Measurements from ENCODE around the gene ZC3H12C. TPM values are rescaled to one million over a fixed set of nuclear protein-coding genes. Genes with fewer than 3 reads are reported as not detected.

ZC3H12C gene
- total and polyA plus RNA-seq, 4 donors, result 3.4 to 27.1 (median 9.1) TPM

- DNase-seq (peak in 1 of 3 donors; percentile 46), ATAC-seq (ENCODE audit: insufficient read depth, low FRiP score) (no peak)
- H3K27me3 ChIP-seq (ENCODE audit: control insufficient read depth in 3 of 3, insufficient read depth in 3 of 3, low read length in 2 of 3), result peaks cover 0 to 9% (median 4%) of the 10 kb centered on the region in 3 donors
- WGBS, 2 donors, result 72 to 84% methylated on average over 2 of the region's 2 CpGs
- no peaks in the 10 kb centered on the region for H3K9me3 ChIP-seq (ENCODE audit: control insufficient read depth in 4 of 4, insufficient read depth in 3 of 4, low read length in 3 of 4)
- no peak overlapping the region for H3K4me3 ChIP-seq
- no peak overlapping the region for H3K9ac ChIP-seq (ENCODE audit: insufficient read depth in 1 of 2, low read length in 2 of 2)
- no peak for TF ChIP-seq CTCF (IDR thresholded peaks at IDR 0.05; ENCODE audit: control extremely low read depth, extremely low read depth)
- no peaks in the 10 kb centered on the region for H3K36me3 ChIP-seq (ENCODE audit: control insufficient read depth in 4 of 4, insufficient read depth in 4 of 4, low read length in 4 of 4)
- peaks cover 0 to 2% (median 0%) of the 10 kb centered on the region in 5 donors for H3K4me1 ChIP-seq (ENCODE audit: control insufficient read depth in 5 of 5, insufficient read depth in 5 of 5, low read length in 5 of 5)
- H3K27ac ChIP-seq (ENCODE audit: low read depth in 1 of 2, low read length in 1 of 2), result no peak overlapping the region
Measured at GRCh38 chr11:110085255-110085838, 7.8 kb upstream of the ZC3H12C start.

DNA sequence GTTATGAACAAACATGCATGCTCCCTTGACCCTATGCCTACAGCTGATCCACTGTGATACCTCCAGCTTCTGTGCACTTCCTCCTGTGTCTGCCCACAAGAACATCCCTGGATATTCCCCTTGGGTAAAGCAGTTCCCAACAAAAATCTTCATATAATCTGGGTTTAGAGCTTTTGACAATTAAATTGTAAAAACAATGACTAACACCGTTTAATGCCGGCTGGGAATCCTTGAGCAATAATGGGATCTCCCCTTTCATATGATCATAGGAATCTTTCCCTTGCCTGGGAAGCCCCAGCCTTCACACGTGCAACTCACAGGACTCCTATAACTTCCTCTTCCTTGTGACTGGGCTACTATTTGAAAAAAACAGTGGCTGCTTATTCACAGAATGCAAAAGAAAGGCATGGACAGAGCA, 6.3 kb upstream of the ZC3H12C start:
- H3K36me3 ChIP-seq (ENCODE audit: control insufficient read depth in 4 of 4, insufficient read depth in 4 of 4, low read length in 4 of 4), result no peaks in the 10 kb centered on the region
- DNase-seq, result no peak

DNA sequence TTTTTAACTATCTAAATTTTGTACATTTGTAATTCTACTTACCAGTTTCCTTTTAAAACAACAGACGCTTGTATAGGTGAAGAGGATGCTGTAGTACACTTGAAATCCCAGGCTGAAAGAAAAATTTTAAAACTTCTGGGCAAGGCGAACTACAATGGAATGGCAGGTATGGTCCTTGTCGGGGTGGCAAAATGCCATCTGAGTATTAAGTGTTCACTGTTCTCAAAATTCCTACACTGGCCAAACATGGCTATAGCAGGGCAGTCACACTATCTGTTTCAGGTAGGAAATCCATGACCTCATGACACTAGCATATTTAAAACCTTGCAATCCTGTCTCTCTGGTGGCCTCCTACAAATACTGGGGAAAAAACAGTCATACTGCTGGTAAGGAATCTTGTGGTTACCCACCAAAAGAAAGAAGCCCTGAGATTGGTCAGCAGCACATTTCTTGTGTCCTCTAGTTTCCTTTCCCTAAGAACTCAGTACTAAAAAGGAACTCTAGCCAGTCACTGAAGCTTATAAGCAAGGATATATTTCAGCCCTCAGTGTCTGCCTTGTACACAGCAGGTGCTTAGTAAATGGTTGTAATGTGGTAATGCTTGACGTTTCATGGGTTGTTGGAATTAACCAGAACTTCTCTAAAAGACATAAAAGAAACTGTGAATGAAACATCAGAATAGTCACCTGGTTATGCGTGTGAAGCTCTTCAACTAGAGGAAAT, 5.2 kb upstream of the ZC3H12C start:
- DNase-seq (peak; percentile 43 to 75 (median 51)), ATAC-seq (ENCODE audit: insufficient read depth, low FRiP score) (peak; percentile 7)
- Histone ChIP-seq H3K4me1 (ENCODE audit: control insufficient read depth in 5 of 5, insufficient read depth in 5 of 5, low read length in 5 of 5) (peaks cover 0 to 6% (median 0%) of the 10 kb centered on the region in 5 donors), H3K27me3 (ENCODE audit: control insufficient read depth in 3 of 3, insufficient read depth in 3 of 3, low read length in 2 of 3) (peaks cover 0 to 9% (median 4%) of the 10 kb centered on the region in 3 donors), H3K9ac (ENCODE audit: insufficient read depth in 1 of 2, low read length in 2 of 2) (no peak overlapping the region), H3K9me3 (ENCODE audit: control insufficient read depth in 4 of 4, insufficient read depth in 3 of 4, low read length in 3 of 4) (no peaks in the 10 kb centered on the region), H3K36me3 (ENCODE audit: control insufficient read depth in 4 of 4, insufficient read depth in 4 of 4, low read length in 4 of 4) (no peaks in the 10 kb centered on the region), H3K4me3 (no peak overlapping the region), H3K27ac (ENCODE audit: low read depth in 1 of 2, low read length in 1 of 2) (peak overlapping the region in 1 of 2 donors; percentile 15)
- no peak for TF ChIP-seq CTCF (IDR thresholded peaks at IDR 0.05; ENCODE audit: control extremely low read depth, extremely low read depth)
- WGBS, 2 donors, result 65 to 73% methylated on average over 5 of the region's 5 CpGs

More for the DNA sequence above, 6.3 kb upstream of the ZC3H12C start:
- Histone ChIP-seq H3K4me3 (no peak overlapping the region), H3K4me1 (ENCODE audit: control insufficient read depth in 5 of 5, insufficient read depth in 5 of 5, low read length in 5 of 5) (peaks cover 0 to 2% (median 0%) of the 10 kb centered on the region in 5 donors), H3K27me3 (ENCODE audit: control insufficient read depth in 3 of 3, insufficient read depth in 3 of 3, low read length in 2 of 3) (peaks cover 0 to 9% (median 4%) of the 10 kb centered on the region in 3 donors), H3K9ac (ENCODE audit: insufficient read depth in 1 of 2, low read length in 2 of 2) (no peak overlapping the region), H3K9me3 (ENCODE audit: control insufficient read depth in 4 of 4, insufficient read depth in 3 of 4, low read length in 3 of 4) (no peaks in the 10 kb centered on the region), H3K27ac (ENCODE audit: low read depth in 1 of 2, low read length in 1 of 2) (no peak overlapping the region)
- TF ChIP-seq CTCF (IDR thresholded peaks at IDR 0.05; ENCODE audit: control extremely low read depth, extremely low read depth), result no peak
- 22 to 33% methylated on average over 3 of the region's 3 CpGs for WGBS, 2 donors
- no peak for ATAC-seq (ENCODE audit: insufficient read depth, low FRiP score)
